Suprapubic skin (tissue), 4 donors: ENCODE data around the gene CWC27. TPM values are rescaled to one million over a fixed set of nuclear protein-coding genes. Genes with fewer than 3 reads are reported as not detected.

Experiments used
- DNase-seq, 2 donors: peaks; one replicate each; pipeline ENCODE4 v3.0.0-alpha.2; 2019; ENCODE audit warnings: low spot score in 2 of 2
- H3K27ac ChIP-seq: fragments of 200-600 bp; sonication (generic); one replicate; pipeline ENCODE4 v1.5.1; 2019
- H3K27me3 ChIP-seq: fragments of 200-600 bp; sonication (generic); one replicate; pipeline ENCODE4 v1.5.1; 2019
- H3K36me3 ChIP-seq: fragments of 200-600 bp; sonication (generic); one replicate; pipeline ENCODE4 v1.5.1; 2019
- H3K4me1 ChIP-seq: fragments of 200-600 bp; sonication (generic); one replicate; pipeline ENCODE4 v1.5.1; 2019
- H3K4me3 ChIP-seq: fragments of 200-600 bp; sonication (generic); one replicate; pipeline ENCODE4 v1.5.1; 2019; ENCODE audit warnings: mild to moderate bottlenecking
- H3K9me3 ChIP-seq: fragments of 200-600 bp; sonication (generic); one replicate; pipeline ENCODE4 v1.5.1; 2019
- CTCF ChIP-seq, 2 donors: fragments of 200-600 bp in 1 of 2; fragments of 450-650 bp in 1 of 2; sonication (generic) in 1 of 2; IDR thresholded peaks; one replicate each; pipeline ENCODE4 v1.5.1; 2016 to 2019; ENCODE audit warnings: antibody characterized with exemption in 2 of 2, mild to moderate bottlenecking in 1 of 2, moderate library complexity in 1 of 2
- EP300 ChIP-seq: sonication (generic); formaldehyde crosslinking; IDR thresholded peaks from one replicate; pipeline ENCODE4 v1.6.1; 2017; ENCODE audit warnings: antibody characterized with exemption
- POLR2A ChIP-seq, 2 donors: fragments of 450-650 bp; IDR thresholded peaks; one replicate each; pipeline ENCODE4 v1.6.1; 2017; ENCODE audit warnings: antibody characterized with exemption in 2 of 2, mild to moderate bottlenecking in 2 of 2, moderate library complexity in 2 of 2
- POLR2AphosphoS5 ChIP-seq, 3 donors: sonication (generic); formaldehyde crosslinking; IDR thresholded peaks; one replicate each; pipeline ENCODE4 v1.6.1; 2017; ENCODE audit warnings: antibody characterized with exemption in 3 of 3
- WGBS: methylation state at CpG from one replicate; pipeline ENCODE4 v1.1.5; 2018; 5-methylcytosine and 5-hydroxymethylcytosine counted together
- total RNA-seq, 4 donors: library from RNA; depleted of rRNA; stranded (reverse); fragments of >200 nt; gene quantifications; one replicate each; pipeline ENCODE4 v1.1.0, GENCODE V29; 2016

Gene CWC27
- total RNA-seq, 4 donors from 2014 or later, result 6.4 to 17.8 (median 13.0) TPM

- no peak for TF ChIP-seq POLR2AphosphoS5 (IDR thresholded peaks at IDR 0.05)
- TF ChIP-seq EP300, result no peak
- no peak for TF ChIP-seq POLR2A (IDR thresholded peaks at IDR 0.05)
- TF ChIP-seq CTCF (IDR thresholded peaks at IDR 0.05), result no peak
- WGBS, result 93% methylated on average over 2 of the region's 2 CpGs
- H3K4me1 ChIP-seq, result no peaks in the 10 kb centered on the region
- no peaks in the 10 kb centered on the region for H3K9me3 ChIP-seq
- DNase-seq, result no peak
- peaks cover 6% of the 10 kb centered on the region for H3K36me3 ChIP-seq
- H3K4me3 ChIP-seq, result no peak overlapping the region
- no peak overlapping the region for H3K27ac ChIP-seq
- H3K27me3 ChIP-seq, result no peaks in the 10 kb centered on the region
These were observed 17.6 kb downstream of the CWC27 start for GRCh38 chr5:64786372-64786771.

- no peaks in the 10 kb centered on the region for H3K9me3 ChIP-seq
- H3K36me3 ChIP-seq, result peaks cover 6% of the 10 kb centered on the region
- no peak overlapping the region for H3K4me3 ChIP-seq
- no peak overlapping the region for H3K27ac ChIP-seq
- no peaks in the 10 kb centered on the region for H3K27me3 ChIP-seq
- TF ChIP-seq POLR2A (IDR thresholded peaks at IDR 0.05) (no peak), POLR2AphosphoS5 (IDR thresholded peaks at IDR 0.05) (no peak), CTCF (IDR thresholded peaks at IDR 0.05) (no peak), EP300 (no peak)
- no peaks in the 10 kb centered on the region for H3K4me1 ChIP-seq
- 84% methylated on average over 2 of the region's 2 CpGs for WGBS
- DNase-seq, result no peak
These were observed 19.4 kb downstream of the CWC27 start for GRCh38 chr5:64788156-64788555.

- Histone ChIP-seq H3K9me3 (no peaks in the 10 kb centered on the region), H3K36me3 (peaks cover 6% of the 10 kb centered on the region), H3K4me3 (no peak overlapping the region), H3K4me1 (no peaks in the 10 kb centered on the region), H3K27ac (no peak overlapping the region), H3K27me3 (no peaks in the 10 kb centered on the region)
- DNase-seq, result no peak
- WGBS, result 80% methylated on average over 3 of the region's 3 CpGs
- no peak for TF ChIP-seq EP300
- no peak for TF ChIP-seq POLR2A (IDR thresholded peaks at IDR 0.05)
- TF ChIP-seq CTCF (IDR thresholded peaks at IDR 0.05), result no peak
- no peak for TF ChIP-seq POLR2AphosphoS5 (IDR thresholded peaks at IDR 0.05)
These were observed 20.7 kb downstream of the CWC27 start for GRCh38 chr5:64789457-64789856.

- 94% methylated on average over 1 of the region's 1 CpG for WGBS
- no peaks in the 10 kb centered on the region for H3K4me1 ChIP-seq
- H3K27ac ChIP-seq, result no peak overlapping the region
- H3K36me3 ChIP-seq, result peaks cover 6% of the 10 kb centered on the region
- H3K27me3 ChIP-seq, result no peaks in the 10 kb centered on the region
- no peak for TF ChIP-seq EP300
- no peak for TF ChIP-seq CTCF (IDR thresholded peaks at IDR 0.05)
- TF ChIP-seq POLR2A (IDR thresholded peaks at IDR 0.05), result no peak
- TF ChIP-seq POLR2AphosphoS5 (IDR thresholded peaks at IDR 0.05), result no peak
- no peaks in the 10 kb centered on the region for H3K9me3 ChIP-seq
- no peak for DNase-seq
- no peak overlapping the region for H3K4me3 ChIP-seq
These were observed 21.5 kb downstream of the CWC27 start for GRCh38 chr5:64790210-64790609.

GRCh38 chr5:64792469-64792868 is 23.7 kb downstream of the CWC27 start:
- no peaks in the 10 kb centered on the region for H3K27me3 ChIP-seq
- no peak overlapping the region for H3K4me3 ChIP-seq
- no peaks in the 10 kb centered on the region for H3K9me3 ChIP-seq
- H3K27ac ChIP-seq, result no peak overlapping the region
- no peak for DNase-seq
- H3K4me1 ChIP-seq, result no peaks in the 10 kb centered on the region
- TF ChIP-seq POLR2AphosphoS5 (IDR thresholded peaks at IDR 0.05), result no peak
- no peak for TF ChIP-seq POLR2A (IDR thresholded peaks at IDR 0.05)
- no peak for TF ChIP-seq CTCF (IDR thresholded peaks at IDR 0.05)
- TF ChIP-seq EP300, result no peak
- no peaks in the 10 kb centered on the region for H3K36me3 ChIP-seq
